Measurements from ENCODE around the gene CYSLTR2.
"Not testable (repeated sequence)": the region's sequence is repeated elsewhere in the genome, so short reads cannot be mapped to it uniquely, and the experiment has no call there.

CYSLTR2 gene

GRCh38 chr13:48645845-48646244 lies 7.9 kb upstream of the CYSLTR2 start:
- no peak for DNase-seq

- no peak for DNase-seq
These were observed 6.9 kb upstream of the CYSLTR2 start for GRCh38 chr13:48646791-48647190.

GRCh38 chr13:48647625-48648024 lies 6.1 kb upstream of the CYSLTR2 start:
- DNase-seq = no peak

GRCh38 chr13:48648446-48648845 lies 5.3 kb upstream of the CYSLTR2 start:
- DNase-seq = no peak

GRCh38 chr13:48652851-48653471 lies 768 bp upstream of the CYSLTR2 start:
- no peak for DNase-seq

GRCh38 chr13:48654511-48654910 lies 782 bp downstream of the CYSLTR2 start:
- DNase-seq = no peak

GRCh38 chr13:48655291-48655690 lies 1.6 kb downstream of the CYSLTR2 start:
- no peak for DNase-seq

- no peak for DNase-seq
These were observed 2.9 kb downstream of the CYSLTR2 start for GRCh38 chr13:48656608-48657007.

GRCh38 chr13:48660361-48661076 lies 6.8 kb downstream of the CYSLTR2 start:
- DNase-seq = no peak

GRCh38 chr13:48661107-48661506 lies 7.4 kb downstream of the CYSLTR2 start:
- no peak for DNase-seq

- DNase-seq = no peak
These were observed 8.5 kb downstream of the CYSLTR2 start for GRCh38 chr13:48662226-48662625.

GRCh38 chr13:48667136-48667535 lies 13.4 kb downstream of the CYSLTR2 start:
- no peak for DNase-seq

GRCh38 chr13:48671421-48671820 lies 17.7 kb downstream of the CYSLTR2 start:
- not testable (repeated sequence) for DNase-seq

- no peak for DNase-seq
These were observed 21.5 kb downstream of the CYSLTR2 start for GRCh38 chr13:48675247-48675646.

GRCh38 chr13:48678316-48678715 lies 24.6 kb downstream of the CYSLTR2 start:
- no peak for DNase-seq

GRCh38 chr13:48679941-48680680 lies 26.4 kb downstream of the CYSLTR2 start:
- no peak for DNase-seq

GRCh38 chr13:48680756-48681392 lies 27.1 kb downstream of the CYSLTR2 start:
- no peak for DNase-seq

- no peak for DNase-seq
These were observed 28.2 kb downstream of the CYSLTR2 start for GRCh38 chr13:48681905-48682304.

GRCh38 chr13:48682436-48682835 lies 28.7 kb downstream of the CYSLTR2 start:
- DNase-seq = no peak

GRCh38 chr13:48686636-48687210 lies 33.0 kb downstream of the CYSLTR2 start:
- no peak for DNase-seq

GRCh38 chr13:48687249-48687648 lies 33.5 kb downstream of the CYSLTR2 start:
- DNase-seq = no peak

- DNase-seq = no peak
These were observed 40.3 kb downstream of the CYSLTR2 start for GRCh38 chr13:48693998-48694397.

- DNase-seq = no peak
These were observed 42.0 kb downstream of the CYSLTR2 start for GRCh38 chr13:48695776-48696175.

Data from activated CD4-positive, alpha-beta T cell treated with anti-CD3 and anti-CD28 coated beads for 4 hours (primary cell).